ENCODE results near the gene SMAD2. TPM values are rescaled to one million over a fixed set of nuclear protein-coding genes. Genes with fewer than 3 reads are reported as not detected.

The SMAD2 gene
- total and polyA plus RNA-seq, 2 of the 8 experiments (the other 6 are each of a cell fraction or from before 2014, with no cell fraction given): 28.4 to 124 TPM

- Histone ChIP-seq H3K4ac (replicated peaks; ENCODE audit: insufficient read length, low read depth, low read length) (no peak overlapping the region), H3K14ac (ENCODE audit: insufficient read length) (no peak overlapping the region), H3K4me1 (replicated peaks in 1 of 4; ENCODE audit: control insufficient read depth in 3 of 4, insufficient read depth in 4 of 4, low read length in 3 of 4) (peaks cover 4 to 28% (median 10%) of the 10 kb centered on the region in 4 experiments; a peak in 6 of 7 replicates), H2AK5ac (ENCODE audit: low read depth, low read length) (no peak overlapping the region), H2BK12ac (ENCODE audit: low read depth, low read length) (no peak overlapping the region), H2BK15ac (ENCODE audit: low read length) (no peak overlapping the region), H3K18ac (ENCODE audit: extremely low read depth, low read length) (no peak overlapping the region), H3K56ac (replicated peaks; ENCODE audit: insufficient read length, low read depth, low read length) (no peak overlapping the region), H3K23ac (ENCODE audit: insufficient read length) (no peak overlapping the region), H3K9ac (replicated peaks in 1 of 4; ENCODE audit: extremely low read depth in 1 of 4, low read depth in 3 of 4, low read length in 3 of 4) (no peak overlapping the region), H3K4me2 (ENCODE audit: insufficient read depth in 1 of 2, low read depth in 2 of 2, low read length in 2 of 2) (no peak overlapping the region), H3K9me3 (ENCODE audit: insufficient read depth in 2 of 2, low read depth in 1 of 2, low read length in 1 of 2) (no peaks in the 10 kb centered on the region), H3K23me2 (ENCODE audit: low read depth, low read length) (no peaks in the 10 kb centered on the region), H2BK120ac (replicated peaks; ENCODE audit: low read depth, low read length) (no peak overlapping the region), H4K8ac (ENCODE audit: extremely low read depth, insufficient read depth, low read length) (no peak overlapping the region), H3K79me2 (ENCODE audit: control insufficient read depth in 1 of 2, insufficient read depth in 2 of 2, low read length in 2 of 2) (peaks cover 14 to 98% of the 10 kb centered on the region in 2 experiments), H4K91ac (replicated peaks; ENCODE audit: insufficient read length, low read length) (no peak overlapping the region), H4K20me1 (replicated peaks in 1 of 2; ENCODE audit: control insufficient read depth in 1 of 2, insufficient read depth in 2 of 2, low read length in 2 of 2) (peaks cover 7 to 12% of the 10 kb centered on the region in 2 experiments), H3K27me3 (replicated peaks in 1 of 4; ENCODE audit: control insufficient read depth in 3 of 4, extremely low read depth in 1 of 4, insufficient read depth in 3 of 4, low read length in 3 of 4) (no peaks in the 10 kb centered on the region), H4K5ac (ENCODE audit: insufficient read length, low read depth, low read length) (no peak overlapping the region), H2BK20ac (ENCODE audit: low read length) (no peak overlapping the region), H3K27ac (ENCODE audit: low read depth, low read length) (no peak overlapping the region), H3K4me3 (ENCODE audit: extremely low read depth in 1 of 4, insufficient read depth in 2 of 4, low read depth in 3 of 4, low read length in 4 of 4) (no peak overlapping the region), H2BK5ac (ENCODE audit: low read depth, low read length) (no peak overlapping the region), H2AFZ (ENCODE audit: low read length) (no peak overlapping the region), H3K36me3 (ENCODE audit: control insufficient read depth in 2 of 4, insufficient read depth in 4 of 4, low read length in 3 of 4) (no peaks in the 10 kb centered on the region), H3K79me1 (ENCODE audit: low read depth, low read length) (peaks cover 4% of the 10 kb centered on the region; the same call in 1 of the 2 replicates)
- CTCF ChIA-PET (ENCODE audit: partially characterized antibody): no interaction called here
- POLR2A ChIA-PET (ENCODE audit: partially characterized antibody): interaction anchor here (0.8 to 1.0 kb wide), 2 partner anchors 8 to 16 kb away, joined by 3 read pairs; no protein-coding TSS in a partner anchor
- DNase-seq (ENCODE audit: low read depth in 1 of 2, low spot score in 2 of 2): no peak
- TF ChIP-seq E2F6 (IDR thresholded peaks at IDR 0.05): no peak
- TF ChIP-seq TEAD4 (IDR thresholded peaks at IDR 0.05; ENCODE audit: low read depth, low read length): no peak
- TF ChIP-seq CREB1 (IDR thresholded peaks at IDR 0.05): no peak
- no peak for FAIRE-seq
Observed at GRCh38 chr18:47915229-47915628, 15.2 kb downstream of the SMAD2 start.
